ENCODE measurements around the gene MS4A8.

GRCh38 chr11:60754887-60755286, 55.5 kb downstream of the MS4A8 start:
- no peak for TF ChIP-seq POLR2A (IDR thresholded peaks at IDR 0.05)
- no peak for TF ChIP-seq CTCF (IDR thresholded peaks at IDR 0.05)

Data from gastroesophageal sphincter (tissue), 3 donors.